ENCODE measurements around the gene HOXA6.

Gene HOXA6

DNA sequence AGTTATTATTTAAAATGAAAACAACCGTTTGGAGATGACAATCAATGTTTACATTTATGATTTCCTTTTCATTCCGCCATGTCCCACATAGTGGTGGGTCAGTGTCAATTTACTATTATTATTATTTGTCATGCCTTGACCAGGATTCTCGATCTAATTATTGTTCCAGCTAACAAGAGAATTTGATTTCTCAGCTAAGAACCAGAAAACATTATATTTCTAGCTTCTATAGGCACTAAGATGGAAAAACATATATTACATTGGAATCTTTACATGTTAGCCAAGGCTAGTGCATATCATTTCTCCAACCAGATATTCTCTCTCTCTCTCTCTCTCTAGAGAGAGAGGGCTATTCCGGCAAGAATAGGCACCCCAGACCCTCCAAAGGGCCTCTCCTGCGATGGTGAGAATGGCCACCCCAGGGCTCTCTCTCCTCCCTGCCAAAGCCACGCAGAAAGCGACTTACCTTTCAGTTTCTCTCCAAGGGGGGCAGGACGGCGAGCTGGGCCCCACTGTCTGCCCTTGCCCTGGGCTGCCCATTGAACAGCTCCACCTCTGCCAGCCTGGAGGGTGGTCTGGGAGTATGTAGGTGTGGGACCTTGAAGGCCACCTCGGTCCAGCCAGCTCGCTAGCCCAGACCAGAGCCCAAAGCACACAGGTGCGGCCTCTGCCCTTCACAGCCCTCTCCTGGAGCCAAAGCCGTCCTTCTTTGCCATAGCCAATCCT is 2.4 kb upstream of the HOXA6 start:
- no peak for DNase-seq (ENCODE audit: low spot score)

DNA sequence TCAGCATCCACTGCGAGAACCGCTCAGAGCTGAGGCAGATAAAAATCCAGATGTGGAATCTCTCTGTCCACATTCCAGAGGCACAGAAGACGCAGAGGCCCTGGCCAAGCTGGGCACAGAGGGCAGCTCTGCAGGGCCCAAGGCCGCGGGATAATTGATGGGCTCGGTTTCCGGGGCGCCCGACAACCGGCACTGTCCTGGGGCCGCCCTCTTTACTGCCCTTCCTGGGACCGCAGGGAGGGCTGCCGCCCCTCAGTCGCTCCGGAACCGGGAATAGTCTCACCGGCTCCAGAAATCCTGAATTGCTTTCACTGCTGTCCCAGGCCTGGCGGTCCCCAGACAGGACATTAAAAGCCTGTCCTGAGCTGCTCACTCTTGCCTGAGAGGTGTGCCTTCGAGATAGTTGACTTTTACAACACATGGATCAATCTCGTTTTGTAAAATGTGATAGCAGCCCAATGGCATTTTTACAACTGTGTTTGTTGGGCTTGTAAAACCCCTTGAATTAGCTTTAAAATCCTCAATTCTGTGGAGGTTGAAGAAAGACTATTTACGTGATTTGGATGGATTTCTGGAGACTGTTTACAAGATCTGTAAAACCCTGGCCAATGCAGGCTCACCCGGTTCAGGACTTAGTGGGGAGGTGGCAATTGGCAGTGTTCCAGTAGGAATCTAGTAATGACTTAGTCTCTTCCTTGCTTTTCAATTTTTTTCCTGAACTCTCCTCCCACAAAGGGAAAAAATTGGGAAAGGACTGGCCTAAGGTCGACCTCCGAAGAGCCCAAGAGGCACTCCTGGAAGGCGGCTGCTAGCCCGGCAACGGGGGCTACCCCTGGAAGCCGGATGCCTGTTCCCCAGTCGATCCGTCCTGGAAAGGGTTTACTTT is 1.4 kb upstream of the HOXA6 start:
- no peak for DNase-seq (ENCODE audit: low spot score)

DNA sequence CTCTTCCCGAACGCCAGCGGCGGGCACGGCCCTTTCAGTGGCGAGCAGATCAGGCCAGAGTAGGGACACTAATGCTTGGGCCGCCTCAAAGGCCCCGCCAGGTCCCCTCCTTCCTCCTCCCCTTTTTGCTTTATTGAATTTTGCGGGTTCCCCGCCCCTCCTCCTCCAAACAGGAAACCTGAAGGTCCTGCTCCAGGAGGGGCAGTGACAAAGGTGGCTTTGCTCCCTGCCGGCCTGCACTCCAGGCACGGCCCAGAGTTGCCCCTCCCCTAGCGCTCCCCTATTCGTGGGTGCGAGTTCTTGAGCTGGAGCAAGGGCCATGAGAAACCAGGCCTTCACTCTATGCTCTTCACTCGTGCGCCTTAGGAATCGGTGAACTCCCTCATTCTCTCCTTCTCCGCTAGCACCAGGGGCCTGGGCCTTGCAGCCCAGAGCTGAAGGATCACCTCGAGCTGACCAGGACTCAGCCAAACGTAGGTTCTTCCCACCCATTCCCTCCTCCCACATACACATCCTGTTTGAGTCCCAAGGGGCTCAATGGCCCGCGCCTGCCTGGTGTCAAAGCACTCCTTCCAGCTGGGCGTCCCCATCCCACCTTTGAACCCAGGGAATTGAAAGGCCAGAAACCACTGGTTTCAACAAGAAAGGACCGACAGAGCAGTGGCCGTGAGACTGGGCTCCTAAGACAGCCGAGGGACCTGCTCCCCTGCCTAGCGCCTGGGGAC is 619 bp upstream of the HOXA6 start:
- DNase-seq (ENCODE audit: low spot score) = no peak

DNA sequence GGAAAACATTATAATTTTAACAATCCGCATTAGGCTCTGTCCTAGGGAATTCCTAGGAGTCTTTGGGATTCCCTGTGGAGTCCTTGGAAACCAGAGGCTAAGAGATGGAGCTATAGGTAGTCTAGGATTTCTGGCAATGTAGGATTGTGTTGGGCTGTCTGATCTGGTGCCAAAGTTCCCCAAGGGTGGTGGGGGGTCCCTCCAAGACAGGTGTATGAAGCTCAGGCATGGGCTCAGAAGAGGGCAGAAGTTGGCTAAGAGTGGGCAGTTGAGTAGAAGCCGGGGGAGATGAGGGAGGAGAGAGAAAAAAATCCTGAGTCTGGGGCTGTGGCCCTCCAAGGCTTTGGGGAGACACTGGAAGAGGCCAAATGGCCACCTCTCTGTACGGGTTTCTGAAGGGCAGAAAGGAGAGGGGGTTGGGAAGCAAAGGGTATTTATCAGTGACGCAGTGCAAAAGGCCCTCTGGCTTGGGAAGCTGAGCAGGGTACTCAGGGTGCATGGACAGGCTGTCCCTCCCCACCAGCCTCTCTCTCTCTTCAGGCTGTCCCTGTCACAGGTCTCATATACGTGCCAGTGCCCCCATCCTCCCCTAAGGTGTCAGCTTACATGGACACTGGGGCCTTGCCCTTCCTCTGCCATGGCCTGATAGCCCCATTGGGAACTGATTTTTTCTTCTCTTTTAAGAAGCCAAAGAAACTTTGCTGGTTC is 929 bp downstream of the HOXA6 start:
- no peak for DNase-seq (ENCODE audit: low spot score)

DNA sequence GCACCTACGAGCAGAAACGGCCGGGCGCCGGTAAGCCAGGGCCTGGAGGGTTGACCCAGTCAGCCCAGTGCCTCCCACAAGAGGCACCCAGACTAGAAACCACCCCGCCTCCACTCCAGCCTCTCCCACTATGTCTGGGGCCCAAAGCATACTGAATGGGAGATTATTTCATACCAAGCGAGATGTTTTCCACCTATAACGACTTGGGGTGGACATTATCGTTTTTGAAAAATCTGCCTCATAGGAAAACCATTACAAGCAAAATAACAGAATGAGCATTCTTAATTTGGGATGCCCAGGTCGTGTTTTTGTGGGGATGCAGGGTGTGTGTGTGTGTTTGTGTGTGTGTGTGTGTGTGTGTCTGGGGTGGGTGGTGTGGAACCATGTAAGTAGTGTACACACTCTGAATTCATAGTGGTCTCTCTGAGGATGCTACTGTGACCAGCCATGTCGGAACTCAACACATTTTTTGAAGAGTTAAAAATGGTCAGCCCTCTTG is 1.6 kb downstream of the HOXA6 start:
- DNase-seq (ENCODE audit: low spot score) = no peak

GRCh38 chr7:27145165-27145913 is 2.2 kb downstream of the HOXA6 start:
- DNase-seq (ENCODE audit: low spot score) = no peak

- DNase-seq (ENCODE audit: low spot score) = no peak
Observed at GRCh38 chr7:27144781-27145164, 2.8 kb downstream of the HOXA6 start.

DNA sequence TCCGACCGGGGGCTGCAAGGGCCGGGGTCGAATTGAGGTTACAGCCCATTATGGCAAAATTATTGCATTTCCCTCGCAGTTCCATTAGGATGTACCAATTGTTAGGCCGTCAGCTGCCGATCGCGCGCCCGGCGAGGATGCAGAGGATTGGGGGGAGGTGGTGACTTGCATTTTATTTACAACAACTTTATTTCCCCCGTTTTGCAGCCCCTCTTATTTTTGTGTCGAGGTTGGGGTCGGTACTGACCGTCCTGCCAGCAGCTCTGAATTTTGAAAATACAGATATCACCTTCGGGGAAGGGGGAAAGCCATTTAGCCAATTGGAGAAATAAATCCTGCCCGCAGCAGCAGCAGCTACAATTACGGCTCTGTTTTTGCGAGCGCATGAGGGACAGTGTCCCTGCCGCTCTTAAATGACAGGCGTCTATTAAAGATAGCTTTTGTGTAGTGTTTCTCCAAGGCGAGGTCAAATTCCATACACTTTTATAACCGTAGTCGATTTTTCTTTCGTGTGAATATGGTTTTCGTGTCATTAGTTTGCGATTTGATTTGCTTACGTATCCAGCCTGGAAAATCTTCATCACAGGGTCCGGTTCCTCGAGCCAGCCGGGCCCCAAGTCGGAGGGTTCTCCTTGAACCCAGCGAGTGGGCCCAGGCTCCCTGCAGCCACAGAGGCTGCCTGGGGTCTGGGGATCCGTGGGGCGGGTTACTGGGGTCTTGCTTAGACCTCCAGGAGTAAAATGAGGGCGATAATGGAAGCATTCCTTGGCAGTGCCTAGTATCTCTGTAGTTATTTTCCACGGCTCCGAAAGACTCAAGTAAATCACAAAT is 3.4 kb downstream of the HOXA6 start:
- DNase-seq (ENCODE audit: low spot score) = no peak

DNA sequence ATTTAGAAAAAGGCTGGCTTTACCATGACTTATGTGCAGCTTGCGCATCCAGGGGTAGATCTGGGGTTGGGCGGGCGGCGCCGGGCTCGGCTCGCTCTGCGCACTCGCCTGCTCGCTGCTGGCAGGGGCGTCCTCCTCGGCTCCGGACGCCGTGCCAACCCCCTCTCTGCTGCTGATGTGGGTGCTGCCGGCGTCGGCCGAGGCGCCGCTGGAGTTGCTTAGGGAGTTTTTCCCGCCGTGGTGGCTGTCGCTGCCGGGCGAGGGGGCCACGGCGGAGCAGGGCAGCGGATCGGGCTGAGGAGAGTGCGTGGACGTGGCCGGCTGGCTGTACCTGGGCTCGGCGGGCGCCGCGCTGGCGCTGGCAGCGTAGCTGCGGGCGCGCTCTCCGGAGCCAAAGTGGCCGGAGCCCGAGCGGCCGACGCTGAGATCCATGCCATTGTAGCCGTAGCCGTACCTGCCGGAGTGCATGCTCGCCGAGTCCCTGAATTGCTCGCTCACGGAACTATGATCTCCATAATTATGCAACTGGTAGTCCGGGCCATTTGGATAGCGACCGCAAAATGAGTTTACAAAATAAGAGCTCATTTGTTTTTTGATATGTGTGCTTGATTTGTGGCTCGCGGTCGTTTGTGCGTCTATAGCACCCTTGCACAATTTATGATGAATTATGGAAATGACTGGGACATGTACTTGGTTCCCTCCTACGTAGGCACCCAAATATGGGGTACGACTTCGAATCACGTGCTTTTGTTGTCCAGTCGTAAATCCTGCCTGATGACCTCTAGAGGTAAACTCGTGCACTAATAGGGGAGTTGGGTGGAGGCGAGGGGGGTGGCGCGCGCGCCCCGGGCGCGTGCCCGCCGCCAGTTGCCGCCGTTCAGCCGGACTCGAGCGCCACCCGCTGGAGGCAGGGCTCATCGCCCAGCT is 4.3 kb downstream of the HOXA6 start, which contains the start of gene HOXA5:
HOXA5 (minus strand) TSS at position 659 of the 927 bp plus-strand sequence; CDS start at position 585, 74 bp downstream.
- no peak for DNase-seq (ENCODE audit: low spot score)

- no peak for DNase-seq (ENCODE audit: low spot score)
Observed at GRCh38 chr7:27142580-27143022, 5.0 kb downstream of the HOXA6 start.

DNA sequence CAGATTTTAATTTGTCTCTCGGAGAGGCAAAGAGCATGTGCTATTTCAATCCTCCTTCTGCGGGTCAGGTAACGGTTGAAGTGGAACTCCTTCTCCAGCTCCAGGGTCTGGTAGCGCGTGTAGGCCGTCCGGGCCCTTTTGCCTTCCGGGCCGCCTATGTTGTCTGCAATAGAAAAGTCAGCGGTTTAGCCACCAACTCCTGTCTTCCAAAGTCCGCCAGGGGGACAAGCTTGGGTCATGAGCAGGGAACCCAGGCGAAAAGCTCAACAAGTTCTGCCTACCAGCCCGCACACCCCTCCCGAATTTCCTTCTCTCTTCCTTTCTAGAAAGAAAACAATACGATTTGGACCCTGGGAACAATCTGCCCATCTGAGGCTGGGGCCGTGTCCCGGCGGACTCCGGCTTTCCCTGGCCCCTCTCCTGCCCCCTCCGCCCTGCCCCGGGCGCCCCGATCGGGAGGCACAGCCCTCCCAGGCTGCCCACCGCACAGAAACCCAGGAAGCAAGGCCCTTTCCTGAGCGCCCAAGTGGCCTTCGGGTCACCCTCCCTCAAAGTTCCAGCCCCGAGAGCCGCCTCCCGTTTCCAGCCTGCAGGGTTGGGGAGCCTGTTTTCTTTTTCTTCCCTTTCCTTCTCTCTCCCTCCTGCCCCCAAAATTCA is 5.5 kb downstream of the HOXA6 start:
- DNase-seq (ENCODE audit: low spot score) = no peak

GRCh38 chr7:27141137-27141922 is 6.2 kb downstream of the HOXA6 start:
- no peak for DNase-seq (ENCODE audit: low spot score)

DNA sequence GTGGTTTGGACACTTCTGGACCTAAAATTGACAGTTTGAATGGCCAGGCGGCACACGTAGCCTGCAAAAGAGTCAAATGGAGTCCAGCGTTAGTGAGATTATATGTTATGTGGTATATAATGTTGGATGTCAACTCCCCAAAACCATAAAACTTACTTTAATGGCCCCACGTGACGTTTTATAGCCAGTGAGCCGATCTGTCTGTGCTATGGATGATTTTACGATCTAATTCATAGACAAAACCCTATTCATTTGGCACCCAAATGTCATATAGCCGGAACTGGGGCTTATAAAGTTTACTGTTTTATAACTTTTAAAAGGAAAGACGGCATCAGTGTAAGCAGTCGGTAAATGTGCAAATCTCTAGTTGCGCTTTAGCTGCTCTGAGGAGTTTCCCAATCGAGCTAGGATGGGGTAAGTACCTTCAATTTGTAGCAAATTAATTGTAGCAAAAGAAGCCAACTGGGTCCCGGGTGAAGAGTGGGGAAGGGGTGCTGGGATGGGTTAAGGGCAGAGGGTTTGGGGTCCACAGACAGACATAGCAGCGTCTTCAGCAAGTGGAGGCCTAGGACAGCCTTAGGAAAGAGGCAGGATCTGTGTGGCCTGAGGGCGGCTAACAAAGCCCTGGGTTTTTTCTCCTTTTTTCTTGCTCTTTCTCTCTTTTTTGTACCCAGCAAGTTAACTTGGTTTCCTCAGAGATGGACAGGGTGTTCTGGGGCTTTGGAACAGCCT is 7.3 kb downstream of the HOXA6 start:
- no peak for DNase-seq (ENCODE audit: low spot score)

DNA sequence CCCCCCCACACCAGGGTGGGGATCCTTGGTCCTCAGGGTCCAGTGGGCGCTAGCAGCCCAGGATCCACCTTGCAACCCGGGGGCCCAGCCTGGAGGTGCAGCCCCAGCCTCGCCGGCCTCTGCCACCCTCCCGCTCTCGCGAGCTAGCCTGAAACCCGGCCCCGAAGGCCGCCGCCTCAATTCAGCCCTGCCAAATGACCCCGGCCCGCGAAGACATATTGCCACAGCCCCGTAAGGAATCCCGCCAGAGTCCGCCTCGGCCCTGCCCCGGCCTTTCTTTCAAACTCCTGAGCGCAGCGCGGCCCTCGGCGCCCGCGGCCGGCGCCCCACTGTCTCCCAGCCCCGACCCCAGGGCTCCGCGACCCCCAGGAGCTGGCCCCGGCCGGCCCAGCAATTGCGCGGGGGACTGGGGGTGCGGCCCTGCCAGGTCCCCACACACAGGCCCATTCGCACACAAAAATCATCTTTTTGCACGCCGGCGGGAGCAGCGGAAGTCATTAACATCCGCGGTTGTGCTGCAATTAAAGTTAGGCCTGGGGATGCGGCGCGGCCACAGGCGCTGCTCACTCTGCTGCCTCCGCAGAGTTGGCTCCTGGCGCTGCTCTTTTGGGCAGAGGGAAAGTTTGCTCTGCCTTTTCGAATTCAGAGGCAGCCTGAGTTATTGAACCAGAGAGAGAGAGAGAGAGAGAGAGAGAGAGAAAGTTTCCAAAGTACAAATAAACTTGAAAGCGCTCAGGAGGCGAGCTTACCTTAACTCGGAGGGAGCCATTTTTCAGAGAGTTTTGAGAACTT is 8.0 kb downstream of the HOXA6 start:
- no peak for DNase-seq (ENCODE audit: low spot score)

GRCh38 chr7:27138985-27139333 is 8.6 kb downstream of the HOXA6 start:
- DNase-seq (ENCODE audit: low spot score) = no peak

GRCh38 chr7:27138472-27138871 is 9.1 kb downstream of the HOXA6 start:
- no peak for DNase-seq (ENCODE audit: low spot score)
